Renal cortical epithelial cell (primary cell): ENCODE measurements around the gene CCDC90B. TPM values are rescaled to one million over a fixed set of nuclear protein-coding genes. Genes with fewer than 3 reads are reported as not detected.
A peak's percentile ranks its signal among the peaks of the same experiment; 100 is the strongest.
"Not testable (repeated sequence)": the region's sequence is repeated elsewhere in the genome, so short reads cannot be mapped to it uniquely, and the experiment has no call there.

Experiments
- DNase-seq: peaks from one replicate; pipeline ENCODE4 v3.0.0-alpha.2; 2011; ENCODE audit warnings: low read depth
- total RNA-seq: library from RNA; depleted of rRNA; stranded (reverse); fragments of >200 nt; gene quantifications from 2 replicates; pipeline ENCODE4 v1.2.3, GENCODE V29; 2014

Gene CCDC90B
- total RNA-seq, 1 donor from 2014 or later, result 94.4 TPM

DNA sequence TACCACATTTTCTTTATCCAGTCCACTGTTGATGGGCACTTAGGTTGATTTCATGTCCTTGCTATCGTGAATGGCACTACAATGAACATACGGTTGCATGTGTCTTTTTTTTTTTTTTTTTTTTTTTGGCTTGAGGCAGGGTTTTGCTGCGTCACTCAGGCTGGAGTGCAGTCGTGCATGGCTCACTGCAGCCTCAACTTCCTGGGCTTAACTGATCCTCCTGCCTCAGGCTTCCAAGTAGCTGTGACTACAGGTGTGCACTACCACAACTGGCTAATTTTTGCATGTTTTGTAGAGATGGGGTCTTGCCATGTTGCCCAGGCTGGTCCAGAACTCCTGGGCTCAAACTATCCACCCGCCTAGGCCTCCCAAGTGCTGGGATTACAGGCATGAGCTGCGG, 1.5 kb upstream of the CCDC90B start:
- DNase-seq, result no peak

GRCh38 chr11:83285151-83285770, 906 bp downstream of the CCDC90B start:
- no peak for DNase-seq

DNA sequence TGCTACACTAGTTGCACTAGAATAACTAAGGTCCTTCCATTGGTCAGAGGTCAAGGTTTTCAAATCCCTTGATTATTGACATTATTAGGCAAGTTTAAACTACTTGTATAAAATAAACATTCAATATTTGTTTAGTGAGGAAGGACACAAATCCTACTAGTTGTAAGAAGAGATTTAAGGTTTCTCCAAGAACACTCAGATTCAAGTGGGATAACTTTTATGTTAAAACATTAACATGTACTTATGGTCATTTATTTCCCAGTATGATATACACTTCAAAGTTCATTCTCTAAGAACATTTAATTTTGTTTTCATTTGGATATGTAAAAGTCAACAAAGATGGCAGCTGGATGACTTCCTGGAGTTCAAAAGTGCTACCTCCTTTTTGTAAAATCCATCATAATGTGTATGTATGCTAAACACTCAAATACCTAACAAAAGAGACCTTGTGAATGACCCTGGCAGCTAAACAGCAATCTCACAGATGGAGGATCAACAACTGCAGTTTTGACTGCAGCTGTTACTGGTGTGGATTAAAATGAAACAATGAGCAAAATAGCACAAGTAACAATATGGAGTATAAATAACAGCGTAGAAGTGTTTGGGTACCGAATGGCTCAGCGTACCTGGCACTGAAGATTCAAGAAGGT, 1.5 kb downstream of the CCDC90B start:
- no peak for DNase-seq

DNA sequence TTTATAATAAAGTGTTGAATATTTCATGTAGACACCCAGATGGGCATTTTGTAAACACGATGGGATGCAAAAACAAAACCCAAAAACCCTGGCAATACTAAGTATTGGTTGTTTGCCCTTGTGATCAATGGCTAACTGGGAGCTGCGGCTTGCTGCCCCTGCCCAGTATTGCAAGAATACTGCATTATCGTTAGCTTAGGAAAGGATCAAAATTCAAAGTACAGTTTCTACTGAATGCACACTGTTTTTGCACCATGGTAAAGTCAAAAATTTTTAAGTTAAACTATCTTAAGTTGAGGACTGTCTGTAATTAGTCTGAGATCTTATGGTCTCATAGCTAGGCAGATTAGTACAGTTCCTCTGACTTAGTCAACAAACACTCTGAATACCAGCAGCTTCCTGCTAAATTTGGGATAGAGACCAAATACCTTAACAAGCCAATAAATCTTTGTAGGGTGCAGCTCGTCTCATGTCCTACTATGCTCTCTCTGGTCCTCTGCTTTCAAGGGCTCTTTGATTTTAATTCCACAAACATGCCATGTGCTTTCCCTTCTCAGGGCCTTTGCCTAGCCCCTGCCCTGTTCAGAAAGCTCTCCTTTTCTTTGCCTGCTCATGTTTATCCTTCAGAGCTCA, 4.0 kb downstream of the CCDC90B start:
- no peak for DNase-seq

DNA sequence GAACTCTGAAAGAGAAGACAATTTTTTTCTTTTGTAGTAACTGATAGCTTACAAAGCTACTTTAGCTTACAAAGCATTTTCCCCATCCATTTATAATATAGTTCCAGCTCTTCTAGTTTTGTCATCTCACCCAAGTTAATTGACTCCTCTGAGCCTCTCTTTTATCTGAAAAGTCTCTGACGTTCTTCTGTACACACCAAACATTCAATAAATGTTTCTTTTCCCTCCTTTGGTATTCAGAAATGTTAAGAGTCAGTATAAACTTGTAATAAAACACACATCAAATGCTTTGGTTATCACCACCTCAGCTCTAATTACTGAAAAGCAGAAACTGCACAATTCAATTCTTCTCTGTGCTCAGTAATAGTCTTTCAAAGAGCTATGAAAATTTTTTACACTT, 5.9 kb downstream of the CCDC90B start:
- DNase-seq, result no peak

- no peak for DNase-seq
Observed at GRCh38 chr11:83278351-83278750, 7.8 kb downstream of the CCDC90B start.

- DNase-seq, result no peak
Observed at GRCh38 chr11:83275888-83276641, 10.1 kb downstream of the CCDC90B start.

GRCh38 chr11:83272627-83273026, 13.5 kb downstream of the CCDC90B start:
- peak; percentile 69 for DNase-seq

GRCh38 chr11:83271734-83272133, 14.4 kb downstream of the CCDC90B start:
- not testable (repeated sequence) for DNase-seq

DNA sequence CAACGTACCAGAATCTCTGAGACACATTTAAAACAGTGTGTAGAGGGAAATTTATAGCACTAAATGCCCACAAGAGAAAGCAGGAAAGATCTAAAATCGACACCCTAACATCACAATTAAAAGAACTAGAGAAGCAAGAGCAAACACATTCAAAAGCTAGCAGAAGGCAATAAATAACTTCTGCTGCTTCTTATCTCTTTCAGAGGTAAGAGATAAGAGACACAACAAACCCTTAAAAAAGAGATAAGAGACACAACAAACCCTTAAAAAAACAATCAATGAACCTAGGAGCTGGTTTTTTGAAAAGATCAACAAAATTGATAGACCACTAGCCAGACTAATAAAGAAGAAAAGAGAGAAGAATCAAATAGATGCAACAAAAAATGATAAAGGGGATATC, 17.1 kb downstream of the CCDC90B start:
- DNase-seq, result not testable (repeated sequence)

DNA sequence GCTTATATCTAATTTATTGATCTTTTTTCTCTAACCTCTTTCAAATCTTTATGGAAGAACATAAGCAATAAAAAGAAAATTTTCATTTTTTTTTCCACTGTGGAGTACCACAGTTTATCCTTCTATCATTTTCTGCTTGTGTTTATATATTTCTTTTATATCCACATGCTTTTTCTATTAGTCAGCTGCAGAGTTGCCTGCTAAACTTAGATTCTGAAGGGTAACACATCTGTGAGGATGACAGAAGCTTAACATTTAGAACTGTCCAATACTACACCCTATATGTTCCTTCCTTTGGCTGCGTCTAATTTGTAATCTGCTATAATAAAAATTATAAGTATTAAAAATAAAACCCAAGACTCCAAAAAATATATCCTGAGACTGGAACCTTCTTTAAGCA, 20.8 kb downstream of the CCDC90B start:
- no peak for DNase-seq

DNA sequence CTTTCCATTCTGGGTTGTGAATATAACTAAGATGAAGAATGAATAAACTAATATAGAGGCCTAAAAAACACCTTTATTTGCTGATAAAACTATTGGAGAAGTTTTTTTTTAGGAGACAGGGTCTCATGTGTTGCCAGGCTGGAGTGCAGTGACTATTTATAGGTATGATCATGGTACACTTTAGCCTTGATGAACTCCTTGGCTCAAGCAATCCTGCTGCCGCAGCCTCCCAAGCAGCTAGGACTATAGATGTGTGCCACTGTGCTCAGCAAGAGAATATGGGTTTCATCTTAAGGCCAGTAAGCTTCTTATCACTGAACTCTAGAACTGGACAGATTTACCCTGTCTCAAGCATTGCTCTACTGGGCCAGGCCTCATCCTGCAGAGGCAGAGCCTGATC, 26.6 kb downstream of the CCDC90B start:
- no peak for DNase-seq

- DNase-seq, result peak; percentile 97
Observed at GRCh38 chr11:83257761-83258168, 28.4 kb downstream of the CCDC90B start.

DNA sequence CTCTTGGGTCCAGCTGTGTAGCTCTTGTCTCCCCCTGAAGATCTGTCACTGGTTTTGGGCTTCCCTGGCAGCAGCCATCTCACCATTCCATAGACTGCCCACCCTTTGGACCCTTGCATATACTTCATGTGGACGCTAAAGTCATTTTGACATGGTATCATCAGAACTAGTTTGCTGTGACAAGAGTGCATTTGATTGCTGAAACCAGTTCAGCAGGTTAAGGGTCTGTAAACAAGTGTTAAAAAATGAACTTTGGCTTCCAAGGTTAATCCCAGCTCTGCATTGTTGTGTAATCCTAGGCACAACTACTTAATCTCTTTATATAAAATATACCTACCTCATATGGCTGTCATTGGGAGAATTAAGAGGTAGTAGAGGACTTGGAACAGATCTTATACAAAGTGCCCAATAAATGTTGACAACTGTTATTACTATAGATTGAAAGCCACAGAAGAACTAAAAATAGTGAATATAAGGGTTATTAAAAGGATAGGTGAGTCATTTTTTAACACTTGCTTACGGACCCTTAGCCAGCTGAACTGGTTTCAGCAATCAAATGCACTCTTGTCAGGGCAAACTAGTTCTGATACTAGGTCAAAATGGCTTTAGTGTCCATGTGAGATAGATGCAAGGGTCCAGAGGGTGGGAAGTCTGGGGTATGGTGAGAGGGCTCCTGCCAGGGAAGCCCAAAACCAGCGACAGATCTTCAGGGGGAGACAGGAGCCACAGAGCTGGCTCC, 29.4 kb downstream of the CCDC90B start:
- no peak for DNase-seq

DNA sequence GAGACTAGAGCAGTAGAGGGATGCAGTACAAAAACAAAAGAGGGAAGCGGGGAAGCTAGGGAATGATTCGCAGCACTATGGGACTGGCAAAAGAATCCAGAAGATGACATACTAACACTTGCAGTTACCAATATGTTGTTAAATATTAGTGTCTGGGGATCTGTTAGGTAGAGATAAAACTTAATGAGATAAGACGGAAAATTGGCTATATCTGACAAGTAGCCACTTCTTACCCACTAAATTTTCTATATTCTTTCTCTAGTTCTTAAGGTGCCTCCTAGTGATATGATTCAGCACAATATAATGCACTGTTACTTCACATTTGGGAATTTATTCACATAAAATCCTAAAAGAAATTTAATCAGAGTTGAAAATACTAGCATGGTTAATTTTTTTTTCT, 30.8 kb downstream of the CCDC90B start:
- no peak for DNase-seq

- no peak for DNase-seq
Observed at GRCh38 chr11:83252941-83253340, 33.2 kb downstream of the CCDC90B start.

- DNase-seq, result no peak
Observed at GRCh38 chr11:83252266-83252665, 33.9 kb downstream of the CCDC90B start.

- DNase-seq, result peak; percentile 57
Observed at GRCh38 chr11:83249972-83250593, 36.1 kb downstream of the CCDC90B start.

- no peak for DNase-seq
Observed at GRCh38 chr11:83249445-83249844, 36.7 kb downstream of the CCDC90B start.

DNA sequence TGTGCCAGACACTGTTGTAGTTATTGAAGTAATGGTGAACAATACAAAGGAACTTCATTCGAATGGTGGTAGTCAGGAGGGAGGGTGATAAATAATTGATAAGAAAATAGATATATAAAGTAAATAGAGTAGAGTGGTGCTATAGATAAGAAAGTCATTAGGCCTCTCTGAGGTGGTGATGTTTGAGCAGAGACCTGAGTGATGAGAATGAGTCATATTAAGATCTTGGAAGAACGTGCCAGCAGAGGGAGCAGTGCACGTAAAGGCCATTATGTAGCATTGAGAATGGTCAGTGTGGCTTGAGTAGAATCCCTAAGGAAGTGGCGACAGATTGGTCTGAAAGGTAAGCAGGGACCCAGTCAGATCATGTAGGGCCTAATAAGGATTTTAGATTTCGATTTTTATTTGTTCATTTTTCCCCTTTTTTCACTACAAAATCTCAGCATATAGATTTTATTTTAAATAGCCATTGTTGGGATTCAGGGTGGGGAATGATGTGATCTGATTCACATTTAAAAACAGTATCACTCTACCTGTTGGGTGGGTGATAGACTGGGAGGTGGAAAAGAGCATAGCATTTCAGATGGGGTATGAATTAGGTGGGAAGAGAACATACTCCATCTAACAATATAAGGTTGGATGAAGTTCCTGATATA, 44.7 kb downstream of the CCDC90B start:
- DNase-seq, result peak; percentile 78

- DNase-seq, result no peak
Observed at GRCh38 chr11:83238111-83238510, 48.1 kb downstream of the CCDC90B start.
